HepG2 (cell line): ENCODE measurements around the gene PLEKHA6. TPM values are rescaled to one million over a fixed set of nuclear protein-coding genes. Genes with fewer than 3 reads are reported as not detected.

Experiments
- GATAD1 ChIP-seq: IDR thresholded peaks from 2 replicates; pipeline ENCODE4 v1.6.1; 2016; ENCODE audit warnings: missing genetic modification reagents, missing compliant biosample characterization
- MIER2 ChIP-seq: IDR thresholded peaks from 2 replicates; pipeline ENCODE4 v1.6.1; 2016; ENCODE audit warnings: missing biosample characterization, missing genetic modification reagents
- MYNN ChIP-seq: sonication (generic); formaldehyde crosslinking; IDR thresholded peaks from 2 replicates; pipeline ENCODE4 v1.4.0; 2020; ENCODE audit warnings: mild to moderate bottlenecking, low read depth, missing genetic modification reagents
- NFRKB ChIP-seq: fragments of 450-650 bp; IDR thresholded peaks from 2 replicates; pipeline ENCODE4 v1.6.1; 2017
- NFYB ChIP-seq: sonication (generic); formaldehyde crosslinking; IDR thresholded peaks from 2 replicates; pipeline ENCODE4 v1.4.0; 2020; ENCODE audit warnings: missing genetic modification reagents
- ONECUT2 ChIP-seq: sonication (generic); formaldehyde crosslinking; IDR thresholded peaks from 2 replicates; pipeline ENCODE4 v1.4.0; 2020; ENCODE audit warnings: missing genetic modification reagents
- PHF20 ChIP-seq: sonication (generic); formaldehyde crosslinking; IDR thresholded peaks from 2 replicates; pipeline ENCODE4 v1.5.0; 2020; ENCODE audit warnings: mild to moderate bottlenecking, missing genetic modification reagents
- RCOR2 ChIP-seq: IDR thresholded peaks from 2 replicates; pipeline ENCODE4 v1.6.1; 2016; ENCODE audit warnings: missing biosample characterization, missing genetic modification reagents
- RELA ChIP-seq: sonication (generic); formaldehyde crosslinking; IDR thresholded peaks from 2 replicates; pipeline ENCODE4 v1.4.0; 2020; ENCODE audit warnings: missing genetic modification reagents
- ZFAT ChIP-seq: sonication (generic); formaldehyde crosslinking; conservative IDR thresholded peaks from 2 replicates; pipeline ENCODE4 v1.8.1; 2023; ENCODE audit warnings: missing genetic modification reagents, inconsistent platforms
- ZNF17 ChIP-seq: sonication (generic); formaldehyde crosslinking; IDR thresholded peaks from 2 replicates; pipeline ENCODE4 v1.5.0; 2020; ENCODE audit warnings: mild to moderate bottlenecking, missing genetic modification reagents
- ZNF207 ChIP-seq: fragments of 450-650 bp; IDR thresholded peaks from 2 replicates; pipeline ENCODE4 v1.6.1; 2016; ENCODE audit warnings: antibody characterized with exemption, borderline replicate concordance
- polyA plus RNA-seq, 8 experiments: library from polyadenylated mRNA; depleted of rRNA in 3 of 8; stranded (reverse) in 7 of 8; unstranded in 1 of 8; fragments of >200 nt; fragmentation: Illumina TruSeq in 4 of 8; extraction: Trizol in 4 of 8; gene quantifications; 2 replicates each; pipeline versions ENCODE4 v1.2.1 to v1.2.3, GENCODE V29; 2011 to 2016; ENCODE audit warnings: low read depth in 4 of 8, missing spikeins in 1 of 8, mixed read lengths in 1 of 8; ENCODE audit not compliant: insufficient read depth in 1 of 8
- total RNA-seq, 5 experiments: library from RNA; depleted of rRNA; stranded (reverse); fragments of >200 nt; fragmentation: Illumina TruSeq; extraction: Trizol; gene quantifications; 2 replicates each; pipeline ENCODE4 v1.2.3, GENCODE V29; 2016; ENCODE audit warnings: low read depth in 1 of 5
- TF ChIP-seq, protein P1 (sequence below): sonication (generic); formaldehyde crosslinking; IDR thresholded peaks from 2 replicates; pipeline ENCODE4 v1.4.0; 2020; ENCODE audit warnings: mild to moderate bottlenecking, missing genetic modification reagents, borderline replicate concordance
- TF ChIP-seq, protein P2 (sequence below): sonication (generic); formaldehyde crosslinking; IDR thresholded peaks from 2 replicates; pipeline ENCODE4 v1.5.1; 2020; ENCODE audit warnings: mild to moderate bottlenecking, missing genetic modification reagents, moderate library complexity
- TF ChIP-seq, protein P3 (sequence below): sonication (generic); formaldehyde crosslinking; IDR thresholded peaks from 2 replicates; pipeline ENCODE4 v1.4.0; 2020; ENCODE audit warnings: missing genetic modification reagents
- TF ChIP-seq, protein P4 (sequence below): sonication (generic); formaldehyde crosslinking; IDR thresholded peaks from 2 replicates; pipeline ENCODE4 v1.8.1; 2023; ENCODE audit warnings: mild to moderate bottlenecking, moderate library complexity, missing genetic modification reagents
- TF ChIP-seq, protein P5 (sequence below): sonication (generic); formaldehyde crosslinking; conservative IDR thresholded peaks from 2 replicates; pipeline ENCODE4 v1.4.0; 2020; ENCODE audit warnings: mild to moderate bottlenecking, missing genetic modification reagents, moderate library complexity
- TF ChIP-seq, protein P6 (sequence below): sonication (generic); formaldehyde crosslinking; IDR thresholded peaks from 2 replicates; pipeline ENCODE4 v1.8.1; 2023; ENCODE audit warnings: mild to moderate bottlenecking, missing genetic modification reagents, borderline replicate concordance

Gene PLEKHA6
- total and polyA plus RNA-seq, 2 of the 13 experiments (the other 11 are each of a cell fraction or from before 2014, with no cell fraction given), result 5.3 to 11.4 TPM

DNA sequence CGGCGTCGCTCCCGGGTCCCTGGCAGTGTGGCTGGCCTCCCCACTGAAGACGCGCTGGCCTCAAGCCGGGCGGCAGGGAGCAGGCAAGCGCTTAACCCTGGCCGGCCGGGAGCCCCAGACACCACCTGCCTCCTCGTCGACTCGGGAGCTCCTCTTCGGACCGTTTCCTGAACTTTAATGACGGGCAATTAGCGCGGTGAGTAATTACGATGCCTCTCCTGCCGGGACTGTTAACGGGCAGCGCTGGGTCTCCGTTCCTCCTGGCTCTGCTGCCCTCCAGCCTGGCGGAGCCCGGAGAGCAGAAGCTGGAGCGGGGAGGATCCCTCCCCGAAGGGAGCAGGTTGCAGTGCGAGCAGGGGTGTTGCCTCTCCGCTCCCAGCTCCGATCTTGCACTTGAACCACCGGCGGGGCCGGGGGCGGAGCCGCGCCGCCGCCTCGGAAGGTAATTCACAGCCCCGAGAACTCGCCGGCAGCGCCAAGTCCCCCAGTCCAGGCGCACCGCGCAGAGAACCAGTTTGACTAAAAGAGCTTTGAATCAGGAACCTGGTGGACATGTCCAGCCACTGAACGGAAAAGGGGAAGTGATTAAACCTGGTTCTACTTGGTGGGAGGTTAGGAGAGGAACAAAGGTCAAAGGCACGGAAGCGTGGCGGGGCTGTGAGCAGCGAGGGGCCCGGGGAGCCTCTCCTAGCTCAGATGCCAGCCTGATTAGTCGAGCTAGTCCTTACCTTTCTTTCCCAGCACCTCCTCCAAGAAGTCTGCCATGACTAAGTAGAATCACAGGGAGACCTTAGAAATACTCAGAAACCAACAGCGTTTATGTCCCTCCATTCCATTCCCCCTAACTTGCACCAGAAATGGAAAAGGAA, 18.3 kb upstream of the PLEKHA6 start (continued):
- TF ChIP-seq, protein P1, sequence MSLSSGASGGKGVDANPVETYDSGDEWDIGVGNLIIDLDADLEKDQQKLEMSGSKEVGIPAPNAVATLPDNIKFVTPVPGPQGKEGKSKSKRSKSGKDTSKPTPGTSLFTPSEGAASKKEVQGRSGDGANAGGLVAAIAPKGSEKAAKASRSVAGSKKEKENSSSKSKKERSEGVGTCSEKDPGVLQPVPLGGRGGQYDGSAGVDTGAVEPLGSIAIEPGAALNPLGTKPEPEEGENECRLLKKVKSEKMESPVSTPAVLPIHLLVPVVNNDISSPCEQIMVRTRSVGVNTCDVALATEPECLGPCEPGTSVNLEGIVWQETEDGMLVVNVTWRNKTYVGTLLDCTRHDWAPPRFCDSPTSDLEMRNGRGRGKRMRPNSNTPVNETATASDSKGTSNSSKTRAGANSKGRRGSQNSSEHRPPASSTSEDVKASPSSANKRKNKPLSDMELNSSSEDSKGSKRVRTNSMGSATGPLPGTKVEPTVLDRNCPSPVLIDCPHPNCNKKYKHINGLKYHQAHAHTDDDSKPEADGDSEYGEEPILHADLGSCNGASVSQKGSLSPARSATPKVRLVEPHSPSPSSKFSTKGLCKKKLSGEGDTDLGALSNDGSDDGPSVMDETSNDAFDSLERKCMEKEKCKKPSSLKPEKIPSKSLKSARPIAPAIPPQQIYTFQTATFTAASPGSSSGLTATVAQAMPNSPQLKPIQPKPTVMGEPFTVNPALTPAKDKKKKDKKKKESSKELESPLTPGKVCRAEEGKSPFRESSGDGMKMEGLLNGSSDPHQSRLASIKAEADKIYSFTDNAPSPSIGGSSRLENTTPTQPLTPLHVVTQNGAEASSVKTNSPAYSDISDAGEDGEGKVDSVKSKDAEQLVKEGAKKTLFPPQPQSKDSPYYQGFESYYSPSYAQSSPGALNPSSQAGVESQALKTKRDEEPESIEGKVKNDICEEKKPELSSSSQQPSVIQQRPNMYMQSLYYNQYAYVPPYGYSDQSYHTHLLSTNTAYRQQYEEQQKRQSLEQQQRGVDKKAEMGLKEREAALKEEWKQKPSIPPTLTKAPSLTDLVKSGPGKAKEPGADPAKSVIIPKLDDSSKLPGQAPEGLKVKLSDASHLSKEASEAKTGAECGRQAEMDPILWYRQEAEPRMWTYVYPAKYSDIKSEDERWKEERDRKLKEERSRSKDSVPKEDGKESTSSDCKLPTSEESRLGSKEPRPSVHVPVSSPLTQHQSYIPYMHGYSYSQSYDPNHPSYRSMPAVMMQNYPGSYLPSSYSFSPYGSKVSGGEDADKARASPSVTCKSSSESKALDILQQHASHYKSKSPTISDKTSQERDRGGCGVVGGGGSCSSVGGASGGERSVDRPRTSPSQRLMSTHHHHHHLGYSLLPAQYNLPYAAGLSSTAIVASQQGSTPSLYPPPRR (CRISPR knock-in tag), result peak; percentile 40; the same call in 1 of the 2 replicates
- TF ChIP-seq NFYB (peak; percentile 33; the same call in 1 of the 2 replicates), ZFAT (CRISPR knock-in tag) (no peak), ZNF17 (no peak), MYNN (no peak), PHF20 (CRISPR knock-in tag) (0 out of 2 replicates have a peak, but pooled peaks have one; percentile 12), GATAD1 (peak; percentile 51; the same call in 1 of the 2 replicates), MIER2 (CRISPR knock-in tag) (no peak), RCOR2 (CRISPR knock-in tag) (0 out of 2 replicates have a peak, but pooled peaks have one; percentile 41), RELA (CRISPR knock-in tag) (0 out of 2 replicates have a peak, but pooled peaks have one; percentile 40), NFRKB (no peak), ZNF207 (no peak), ONECUT2 (CRISPR knock-in tag) (no peak)
- TF ChIP-seq, protein P2, sequence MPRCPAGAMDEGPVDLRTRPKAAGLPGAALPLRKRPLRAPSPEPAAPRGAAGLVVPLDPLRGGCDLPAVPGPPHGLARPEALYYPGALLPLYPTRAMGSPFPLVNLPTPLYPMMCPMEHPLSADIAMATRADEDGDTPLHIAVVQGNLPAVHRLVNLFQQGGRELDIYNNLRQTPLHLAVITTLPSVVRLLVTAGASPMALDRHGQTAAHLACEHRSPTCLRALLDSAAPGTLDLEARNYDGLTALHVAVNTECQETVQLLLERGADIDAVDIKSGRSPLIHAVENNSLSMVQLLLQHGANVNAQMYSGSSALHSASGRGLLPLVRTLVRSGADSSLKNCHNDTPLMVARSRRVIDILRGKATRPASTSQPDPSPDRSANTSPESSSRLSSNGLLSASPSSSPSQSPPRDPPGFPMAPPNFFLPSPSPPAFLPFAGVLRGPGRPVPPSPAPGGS (CRISPR knock-in tag), result no peak; the same call in 1 of the 2 replicates
- TF ChIP-seq, protein P3, sequence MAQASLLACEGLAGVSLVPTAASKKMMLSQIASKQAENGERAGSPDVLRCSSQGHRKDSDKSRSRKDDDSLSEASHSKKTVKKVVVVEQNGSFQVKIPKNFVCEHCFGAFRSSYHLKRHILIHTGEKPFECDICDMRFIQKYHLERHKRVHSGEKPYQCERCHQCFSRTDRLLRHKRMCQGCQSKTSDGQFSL (CRISPR knock-in tag), result no peak
- TF ChIP-seq, protein P4, sequence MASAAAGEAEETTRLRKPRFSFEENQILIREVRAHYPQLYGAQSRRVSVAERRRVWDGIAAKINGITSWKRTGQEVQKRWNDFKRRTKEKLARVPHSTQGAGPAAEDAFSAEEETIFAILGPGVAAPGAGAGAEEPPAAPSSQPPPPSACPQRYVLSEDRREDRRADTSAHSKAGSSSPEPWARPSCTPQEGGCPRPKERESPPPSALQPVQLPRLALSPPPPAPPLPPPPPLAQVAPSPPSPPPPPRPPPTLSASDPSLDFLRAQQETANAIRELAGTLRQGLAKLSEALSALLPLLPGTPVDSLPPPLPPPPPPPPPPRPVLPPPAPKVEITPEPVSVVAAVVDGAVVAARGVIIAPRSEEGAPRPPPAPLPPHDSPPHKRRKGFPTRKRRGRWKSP (CRISPR knock-in tag), result peak; percentile 34
- TF ChIP-seq, protein P5, sequence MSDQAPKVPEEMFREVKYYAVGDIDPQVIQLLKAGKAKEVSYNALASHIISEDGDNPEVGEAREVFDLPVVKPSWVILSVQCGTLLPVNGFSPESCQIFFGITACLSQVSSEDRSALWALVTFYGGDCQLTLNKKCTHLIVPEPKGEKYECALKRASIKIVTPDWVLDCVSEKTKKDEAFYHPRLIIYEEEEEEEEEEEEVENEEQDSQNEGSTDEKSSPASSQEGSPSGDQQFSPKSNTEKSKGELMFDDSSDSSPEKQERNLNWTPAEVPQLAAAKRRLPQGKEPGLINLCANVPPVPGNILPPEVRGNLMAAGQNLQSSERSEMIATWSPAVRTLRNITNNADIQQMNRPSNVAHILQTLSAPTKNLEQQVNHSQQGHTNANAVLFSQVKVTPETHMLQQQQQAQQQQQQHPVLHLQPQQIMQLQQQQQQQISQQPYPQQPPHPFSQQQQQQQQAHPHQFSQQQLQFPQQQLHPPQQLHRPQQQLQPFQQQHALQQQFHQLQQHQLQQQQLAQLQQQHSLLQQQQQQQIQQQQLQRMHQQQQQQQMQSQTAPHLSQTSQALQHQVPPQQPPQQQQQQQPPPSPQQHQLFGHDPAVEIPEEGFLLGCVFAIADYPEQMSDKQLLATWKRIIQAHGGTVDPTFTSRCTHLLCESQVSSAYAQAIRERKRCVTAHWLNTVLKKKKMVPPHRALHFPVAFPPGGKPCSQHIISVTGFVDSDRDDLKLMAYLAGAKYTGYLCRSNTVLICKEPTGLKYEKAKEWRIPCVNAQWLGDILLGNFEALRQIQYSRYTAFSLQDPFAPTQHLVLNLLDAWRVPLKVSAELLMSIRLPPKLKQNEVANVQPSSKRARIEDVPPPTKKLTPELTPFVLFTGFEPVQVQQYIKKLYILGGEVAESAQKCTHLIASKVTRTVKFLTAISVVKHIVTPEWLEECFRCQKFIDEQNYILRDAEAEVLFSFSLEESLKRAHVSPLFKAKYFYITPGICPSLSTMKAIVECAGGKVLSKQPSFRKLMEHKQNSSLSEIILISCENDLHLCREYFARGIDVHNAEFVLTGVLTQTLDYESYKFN (CRISPR knock-in tag), result peak; percentile 80
- TF ChIP-seq, protein P6, sequence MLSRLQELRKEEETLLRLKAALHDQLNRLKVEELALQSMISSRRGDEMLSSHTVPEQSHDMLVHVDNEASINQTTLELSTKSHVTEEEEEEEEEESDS (CRISPR knock-in tag), result no peak
